Neuron (in vitro differentiated cells): ENCODE measurements around the gene KRTAP12-1.
"Not testable (repeated sequence)": the region's sequence is repeated elsewhere in the genome, so short reads cannot be mapped to it uniquely, and the experiment has no call there.

Source experiments
- H2AFZ ChIP-seq: one replicate; pipeline ENCODE4 v1.6.1; 2013; ENCODE audit warnings: low read depth, mild to moderate bottlenecking, inconsistent platforms, low read length, moderate library complexity
- H3K27me3 ChIP-seq: one replicate; pipeline ENCODE4 v1.6.1; 2013; ENCODE audit warnings: low read length; ENCODE audit not compliant: insufficient read depth
- H3K36me3 ChIP-seq: one replicate; pipeline ENCODE4 v1.6.1; 2013; ENCODE audit warnings: low read length; ENCODE audit not compliant: insufficient read depth
- H3K4me1 ChIP-seq: one replicate; pipeline ENCODE4 v1.6.1; 2013; ENCODE audit warnings: low read length; ENCODE audit not compliant: insufficient read depth
- H3K4me3 ChIP-seq: 2 replicates; pipeline ENCODE4 v1.5.1; 2013; ENCODE audit warnings: mild to moderate bottlenecking, low read length, moderate library complexity
- H3K9me3 ChIP-seq: one replicate; pipeline ENCODE4 v1.6.1; 2013; ENCODE audit warnings: low read length

Gene KRTAP12-1

GRCh38 chr21:44649521-44650100 is 32.4 kb downstream of the KRTAP12-1 start:
- no peak overlapping the region for H2AFZ ChIP-seq
- H3K4me1 ChIP-seq, result no peaks in the 10 kb centered on the region
- H3K4me3 ChIP-seq, result no peak overlapping the region
- H3K9me3 ChIP-seq, result no peaks in the 10 kb centered on the region
- no peaks in the 10 kb centered on the region for H3K36me3 ChIP-seq
- H3K27me3 ChIP-seq, result peaks cover 13% of the 10 kb centered on the region

- H3K27me3 ChIP-seq, result peaks cover 13% of the 10 kb centered on the region
- no peak overlapping the region for H3K4me3 ChIP-seq
- no peaks in the 10 kb centered on the region for H3K36me3 ChIP-seq
- H3K4me1 ChIP-seq, result no peaks in the 10 kb centered on the region
- H2AFZ ChIP-seq, result no peak overlapping the region
- no peaks in the 10 kb centered on the region for H3K9me3 ChIP-seq
These were observed 33.2 kb downstream of the KRTAP12-1 start for GRCh38 chr21:44648557-44649311.

GRCh38 chr21:44647222-44647552 is 34.8 kb downstream of the KRTAP12-1 start:
- no peaks in the 10 kb centered on the region for H3K36me3 ChIP-seq
- no peak overlapping the region for H2AFZ ChIP-seq
- peaks cover 13% of the 10 kb centered on the region for H3K27me3 ChIP-seq
- no peaks in the 10 kb centered on the region for H3K9me3 ChIP-seq
- H3K4me1 ChIP-seq, result no peaks in the 10 kb centered on the region
- no peak overlapping the region for H3K4me3 ChIP-seq

GRCh38 chr21:44646366-44647221 is 35.4 kb downstream of the KRTAP12-1 start, which contains the start of gene KRTAP10-11:
KRTAP10-11 (plus strand) TSS chr21:44646414; CDS start chr21:44646459, 45 bp downstream.
- not testable (repeated sequence) for H3K36me3 ChIP-seq, H3K9me3 ChIP-seq, H3K4me1 ChIP-seq, H2AFZ ChIP-seq, H3K4me3 ChIP-seq
- H3K27me3 ChIP-seq, result peaks cover 13% of the 10 kb centered on the region

- Histone ChIP-seq H3K4me3 (no peak overlapping the region), H2AFZ (no peak overlapping the region)
These were observed 37.1 kb downstream of the KRTAP12-1 start for GRCh38 chr21:44644878-44645277.

DNA sequence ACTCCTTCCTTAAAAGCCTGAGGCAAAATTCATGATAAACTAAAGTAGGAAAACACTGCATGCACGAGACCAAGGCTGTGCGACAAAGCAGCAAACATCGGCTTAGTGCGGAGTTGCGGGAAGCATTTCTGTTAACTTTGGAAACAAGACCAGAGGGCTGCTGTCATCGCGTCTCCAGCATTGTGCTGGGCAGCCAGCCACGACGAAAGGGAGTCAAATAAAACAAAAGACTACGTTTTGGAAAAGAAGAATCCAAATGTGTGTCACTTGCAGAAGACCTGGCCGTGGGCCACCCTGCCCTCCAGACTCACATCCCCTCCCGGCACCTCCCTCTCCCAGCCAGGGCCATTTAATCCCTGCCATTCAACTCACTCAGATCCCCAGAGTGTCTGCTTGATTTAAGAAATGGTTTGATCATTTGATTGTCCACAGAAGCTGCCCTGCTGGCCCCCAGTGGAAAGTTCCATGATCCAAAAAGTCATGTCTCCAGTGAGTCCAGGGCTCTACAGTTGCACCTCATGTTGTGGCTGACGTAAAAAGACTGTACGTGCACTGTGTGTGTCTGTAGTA is 38.1 kb downstream of the KRTAP12-1 start:
- Histone ChIP-seq H3K9me3 (peaks cover 3% of the 10 kb centered on the region), H3K27me3 (peaks cover 13% of the 10 kb centered on the region)

More at GRCh38 chr21:44644878-44645277, 37.1 kb downstream of the KRTAP12-1 start:
- no peaks in the 10 kb centered on the region for H3K36me3 ChIP-seq
- H3K4me1 ChIP-seq, result no peaks in the 10 kb centered on the region
- peaks cover 13% of the 10 kb centered on the region for H3K27me3 ChIP-seq
- H3K9me3 ChIP-seq, result peaks cover 3% of the 10 kb centered on the region

GRCh38 chr21:44640761-44641160 is 41.2 kb downstream of the KRTAP12-1 start:
- peaks cover 10% of the 10 kb centered on the region for H3K4me1 ChIP-seq
- no peak overlapping the region for H3K4me3 ChIP-seq
- H2AFZ ChIP-seq, result no peak overlapping the region
- no peaks in the 10 kb centered on the region for H3K27me3 ChIP-seq
- peaks cover 3% of the 10 kb centered on the region for H3K9me3 ChIP-seq
- H3K36me3 ChIP-seq, result no peaks in the 10 kb centered on the region

More for the DNA sequence above, 38.1 kb downstream of the KRTAP12-1 start:
- Histone ChIP-seq H3K36me3 (no peaks in the 10 kb centered on the region), H3K4me3 (no peak overlapping the region), H2AFZ (no peak overlapping the region), H3K4me1 (no peaks in the 10 kb centered on the region)

GRCh38 chr21:44639331-44639655 is 42.7 kb downstream of the KRTAP12-1 start:
- Histone ChIP-seq H3K36me3 (no peaks in the 10 kb centered on the region), H3K9me3 (peaks cover 3% of the 10 kb centered on the region), H2AFZ (no peak overlapping the region), H3K27me3 (no peaks in the 10 kb centered on the region), H3K4me3 (no peak overlapping the region), H3K4me1 (peaks cover 10% of the 10 kb centered on the region)

GRCh38 chr21:44638506-44639330 is 43.2 kb downstream of the KRTAP12-1 start:
- H3K36me3 ChIP-seq, H2AFZ ChIP-seq, H3K9me3 ChIP-seq, H3K27me3 ChIP-seq, H3K4me3 ChIP-seq: not testable (repeated sequence)
- H3K4me1 ChIP-seq, result peaks cover 10% of the 10 kb centered on the region

- not testable (repeated sequence) for H3K9me3 ChIP-seq, H3K4me3 ChIP-seq, H3K36me3 ChIP-seq, H3K27me3 ChIP-seq, H2AFZ ChIP-seq
- peaks cover 10% of the 10 kb centered on the region for H3K4me1 ChIP-seq
These were observed 44.1 kb downstream of the KRTAP12-1 start for GRCh38 chr21:44637851-44638348.

DNA sequence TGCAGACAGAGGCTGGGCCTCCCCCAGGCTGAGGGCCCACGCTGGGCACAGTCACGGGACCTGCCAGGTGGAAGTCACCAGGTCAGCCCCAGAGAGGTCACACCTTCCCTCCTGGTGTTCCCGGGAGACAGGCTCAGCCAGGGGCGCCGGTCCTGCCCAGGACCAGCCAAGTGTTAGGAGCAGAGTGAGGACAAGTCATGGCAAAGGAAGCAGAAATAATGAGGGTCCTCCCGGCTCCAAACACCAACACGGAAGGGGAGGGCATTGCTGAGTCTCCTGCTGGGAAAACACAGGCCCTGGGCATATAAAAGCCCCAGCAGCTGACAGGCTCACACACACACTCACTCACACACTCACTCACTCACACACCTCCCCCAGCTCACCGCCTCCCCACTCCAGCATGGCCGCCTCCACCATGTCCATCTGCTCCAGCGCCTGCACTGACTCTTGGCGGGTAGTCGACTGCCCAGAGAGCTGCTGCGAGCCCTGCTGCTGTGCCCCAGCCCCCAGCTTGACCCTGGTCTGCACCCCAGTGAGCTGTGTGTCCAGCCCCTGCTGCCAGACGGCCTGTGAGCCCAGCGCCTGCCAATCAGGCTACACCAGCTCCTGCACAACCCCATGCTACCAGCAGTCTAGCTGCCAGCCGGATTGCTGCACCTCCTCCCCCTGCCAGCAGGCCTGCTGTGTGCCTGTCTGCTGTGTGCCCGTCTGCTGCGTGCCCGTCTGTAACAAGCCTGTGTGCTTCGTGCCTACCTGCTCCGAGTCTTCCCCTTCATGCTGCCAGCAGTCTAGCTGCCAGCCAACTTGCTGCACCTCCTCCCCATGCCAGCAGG is 44.7 kb downstream of the KRTAP12-1 start, which contains the start of gene KRTAP10-10:
TSS of gene KRTAP10-10 (plus strand) at position 339 of the 833 bp plus-strand sequence. CDS start at position 401, 62 bp downstream.
- no peak within 1 kb of the TSS for H2AFZ ChIP-seq
- peaks cover 10% of the 10 kb centered on the region for H3K4me1 ChIP-seq
- no peaks in the 10 kb centered on the region for H3K27me3 ChIP-seq
- no peaks in the 10 kb centered on the region for H3K36me3 ChIP-seq
- H3K4me3 ChIP-seq, result no peak within 1 kb of the TSS
- H3K9me3 ChIP-seq, result peaks cover 3% of the 10 kb centered on the region
